WTC11 (cell line): ENCODE data around the gene VASN. TPM values are rescaled to one million over a fixed set of nuclear protein-coding genes. Genes with fewer than 3 reads are reported as not detected.
A peak's percentile ranks its signal among the peaks of the same experiment; 100 is the strongest.

Experiments used
- ATAC-seq: fragments of 200-7000 bp; cut with Tn5 transposase; 2 replicates; pipeline ENCODE4 v1.10.0; 2021; ENCODE audit warnings: mild to moderate bottlenecking, moderate library complexity
- CTCF ChIA-PET: fragments of 300-600 bp; sonication (Branson Sonifier 250); formaldehyde crosslinking; loops from one replicate; lab custom pipeline; 2021; ENCODE audit warnings: antibody characterized with exemption; lab: Charles Lee
- POLR2A ChIA-PET: fragments of 350-600 bp; sonication (Branson Sonifier 250); formaldehyde crosslinking; loops from one replicate; lab custom pipeline; 2021; ENCODE audit warnings: antibody characterized with exemption; lab: Charles Lee
- DNase-seq: peaks from one replicate; pipeline ENCODE4 v3.0.0; 2021; ENCODE audit warnings: low spot score
- H3K27ac Mint-ChIP-seq: 2 replicates; pipeline ENCODE4 v1.8.0; 2021; ENCODE audit warnings: mixed read lengths
- H3K27me3 Mint-ChIP-seq: 2 replicates; pipeline ENCODE4 v1.8.0; 2021; ENCODE audit warnings: low read depth, mild to moderate bottlenecking, moderate library complexity, mixed read lengths
- H3K36me3 Mint-ChIP-seq: 2 replicates; pipeline ENCODE4 v1.8.0; 2021; ENCODE audit warnings: mixed read lengths
- H3K4me1 Mint-ChIP-seq: 2 replicates; pipeline ENCODE4 v1.8.0; 2022; ENCODE audit warnings: mixed read lengths
- H3K4me3 Mint-ChIP-seq: 2 replicates; pipeline ENCODE4 v1.8.0; 2021; ENCODE audit warnings: mild to moderate bottlenecking, moderate library complexity, mixed read lengths
- H3K9me3 Mint-ChIP-seq: 2 replicates; pipeline ENCODE4 v1.8.0; 2021; ENCODE audit warnings: mixed read lengths
- CREM ChIP-seq: sonication (generic); formaldehyde crosslinking; IDR thresholded peaks from 2 replicates; pipeline ENCODE4 v1.8.1; 2022; ENCODE audit warnings: mild to moderate bottlenecking, missing genetic modification reagents, moderate library complexity
- E2F1 ChIP-seq: sonication (generic); formaldehyde crosslinking; IDR thresholded peaks from 2 replicates; pipeline ENCODE4 v1.8.0; 2022; ENCODE audit warnings: mild to moderate bottlenecking, missing genetic modification reagents
- JAZF1 ChIP-seq: fragments of 250-450 bp; sonication (Bioruptor Pico); IDR thresholded peaks from 2 replicates; pipeline ENCODE4 v1.9.0; 2021; ENCODE audit warnings: moderate library complexity, mild to moderate bottlenecking, inconsistent platforms
- MAX ChIP-seq: sonication (generic); formaldehyde crosslinking; IDR thresholded peaks from 2 replicates; pipeline ENCODE4 v1.8.0; 2022; ENCODE audit warnings: mild to moderate bottlenecking, missing genetic modification reagents
- MLX ChIP-seq: sonication (generic); formaldehyde crosslinking; IDR thresholded peaks from 2 replicates; pipeline ENCODE4 v1.8.1; 2023; ENCODE audit warnings: mild to moderate bottlenecking, missing genetic modification reagents, moderate library complexity
- NFATC4 ChIP-seq: fragments of 250-450 bp; sonication (Bioruptor Pico); IDR thresholded peaks from 2 replicates; pipeline ENCODE4 v1.9.0; 2021; ENCODE audit warnings: mild to moderate bottlenecking
- NFYB ChIP-seq: sonication (generic); formaldehyde crosslinking; conservative IDR thresholded peaks from 2 replicates; pipeline ENCODE4 v1.8.0; 2022; ENCODE audit warnings: low read depth, missing genetic modification reagents
- NR1H2 ChIP-seq: sonication (generic); formaldehyde crosslinking; IDR thresholded peaks from 2 replicates; pipeline ENCODE4 v1.9.0; 2021; ENCODE audit warnings: mild to moderate bottlenecking, moderate library complexity, missing genetic modification reagents
- RELA ChIP-seq: sonication (generic); formaldehyde crosslinking; IDR thresholded peaks from 2 replicates; pipeline ENCODE4 v1.8.1; 2022; ENCODE audit warnings: missing genetic modification reagents, mild to moderate bottlenecking, borderline replicate concordance
- TEAD4 ChIP-seq: sonication (generic); formaldehyde crosslinking; IDR thresholded peaks from 2 replicates; pipeline ENCODE4 v1.8.0; 2022; ENCODE audit warnings: mild to moderate bottlenecking, missing genetic modification reagents
- ZNF416 ChIP-seq: fragments of 250-450 bp; sonication (Bioruptor Pico); IDR thresholded peaks from 2 replicates; pipeline ENCODE4 v1.9.0; 2021; ENCODE audit warnings: mild to moderate bottlenecking, inconsistent platforms
- ZNF423 ChIP-seq: fragments of 250-450 bp; sonication (Bioruptor Pico); IDR thresholded peaks from 2 replicates; pipeline ENCODE4 v2.1.2; 2022; ENCODE audit warnings: mild to moderate bottlenecking, moderate library complexity
- total RNA-seq: library from RNA; stranded (reverse); gene quantifications from 3 replicates; pipeline ENCODE4 v1.2.3, GENCODE V29; 2021
- TF ChIP-seq, protein P1 (sequence below): sonication (generic); formaldehyde crosslinking; IDR thresholded peaks from 2 replicates; pipeline ENCODE4 v1.8.1; 2023; ENCODE audit warnings: mild to moderate bottlenecking, moderate library complexity, missing genetic modification reagents
- TF ChIP-seq, protein P2 (sequence below): fragments of 250-450 bp; sonication (Bioruptor Pico); IDR thresholded peaks from 2 replicates; pipeline ENCODE4 v1.9.0; 2021; ENCODE audit warnings: mild to moderate bottlenecking
- TF ChIP-seq, protein P3 (sequence below): sonication (generic); formaldehyde crosslinking; IDR thresholded peaks from 2 replicates; pipeline ENCODE4 v1.8.1; 2022; ENCODE audit warnings: low read depth, mild to moderate bottlenecking, moderate library complexity, missing genetic modification reagents, borderline replicate concordance

The VASN gene
- total RNA-seq, 1 experiment from 2014 or later, result 8.0 TPM

DNA sequence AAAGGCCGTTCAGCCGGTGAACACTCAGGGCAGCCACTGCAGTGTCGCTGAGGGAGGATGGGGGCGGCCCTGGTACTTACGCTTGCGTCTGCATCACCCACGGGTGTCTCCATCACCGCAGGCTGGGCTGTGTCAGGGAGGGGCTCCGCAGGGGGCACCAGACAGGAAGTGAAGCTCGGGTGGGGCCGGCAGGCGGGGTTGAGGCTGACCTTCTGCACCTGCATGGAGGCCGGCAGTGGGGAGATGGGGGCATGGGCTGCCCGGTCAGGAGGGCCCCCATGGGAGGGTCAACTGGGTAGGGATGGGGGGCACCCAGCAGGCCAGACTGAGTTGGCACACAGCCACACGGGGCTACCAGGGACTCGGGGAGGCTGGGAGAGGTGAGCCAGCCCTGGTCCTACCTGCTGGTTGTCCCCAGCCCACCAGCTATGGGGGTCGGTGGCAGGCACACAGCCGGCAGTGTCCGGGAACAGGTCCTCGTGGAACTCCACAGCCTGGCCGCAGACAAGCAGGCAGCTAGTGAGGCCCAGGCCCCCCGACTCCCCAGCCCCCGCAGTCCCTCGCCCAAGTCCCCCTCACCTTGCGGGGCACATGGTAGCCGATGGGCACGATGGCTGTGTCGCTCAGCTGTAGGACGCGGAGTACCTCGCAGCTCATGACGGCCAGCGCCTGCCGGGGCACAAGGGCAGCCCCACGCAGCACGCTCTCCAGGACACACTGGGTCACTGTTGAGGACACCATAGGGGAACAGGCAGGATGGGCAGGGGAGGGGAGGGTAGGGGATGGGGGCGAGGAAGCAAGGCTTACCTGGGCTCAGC lies 7.2 kb upstream of the VASN start:
- ATAC-seq (no peak), DNase-seq (no peak)
- H3K9me3 Mint-ChIP-seq, result no peaks in the 10 kb centered on the region
- H3K4me1 Mint-ChIP-seq, result no peaks in the 10 kb centered on the region
- no peaks in the 10 kb centered on the region for H3K27me3 Mint-ChIP-seq
- no peak overlapping the region for H3K4me3 Mint-ChIP-seq
- ChIA-PET CTCF (interaction anchor here (0.6 to 2.5 kb wide), 6 partner anchors 9 to 185 kb away, joined by 3 to 14 read pairs (median 3); no protein-coding TSS in a partner anchor), POLR2A (interaction anchor here (0.7 kb wide), 1 partner anchor 90 kb away, joined by 4 read pairs; no protein-coding TSS in a partner anchor)
- no peak for TF ChIP-seq RELA
- 0 out of 2 replicates have a peak, but pooled peaks have one; percentile 11 for TF ChIP-seq ZNF423 (CRISPR knock-in tag)
- TF ChIP-seq NFATC4 (CRISPR knock-in tag), result no peak
- TF ChIP-seq, protein P1, sequence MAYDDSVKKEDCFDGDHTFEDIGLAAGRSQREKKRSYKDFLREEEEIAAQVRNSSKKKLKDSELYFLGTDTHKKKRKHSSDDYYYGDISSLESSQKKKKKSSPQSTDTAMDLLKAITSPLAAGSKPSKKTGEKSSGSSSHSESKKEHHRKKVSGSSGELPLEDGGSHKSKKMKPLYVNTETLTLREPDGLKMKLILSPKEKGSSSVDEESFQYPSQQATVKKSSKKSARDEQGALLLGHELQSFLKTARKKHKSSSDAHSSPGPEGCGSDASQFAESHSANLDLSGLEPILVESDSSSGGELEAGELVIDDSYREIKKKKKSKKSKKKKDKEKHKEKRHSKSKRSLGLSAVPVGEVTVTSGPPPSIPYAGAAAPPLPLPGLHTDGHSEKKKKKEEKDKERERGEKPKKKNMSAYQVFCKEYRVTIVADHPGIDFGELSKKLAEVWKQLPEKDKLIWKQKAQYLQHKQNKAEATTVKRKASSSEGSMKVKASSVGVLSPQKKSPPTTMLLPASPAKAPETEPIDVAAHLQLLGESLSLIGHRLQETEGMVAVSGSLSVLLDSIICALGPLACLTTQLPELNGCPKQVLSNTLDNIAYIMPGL (CRISPR knock-in tag), result no peak
- no peaks in the 10 kb centered on the region for H3K36me3 Mint-ChIP-seq
- no peak overlapping the region for H3K27ac Mint-ChIP-seq

GRCh38 chr16:4365014-4365406 lies 6.6 kb upstream of the VASN start:
- Mint-ChIP-seq H3K27me3 (no peaks in the 10 kb centered on the region), H3K4me1 (no peaks in the 10 kb centered on the region), H3K9me3 (no peaks in the 10 kb centered on the region), H3K27ac (no peak overlapping the region), H3K4me3 (no peak overlapping the region), H3K36me3 (no peaks in the 10 kb centered on the region)
- ChIA-PET POLR2A (interaction anchor here (1.1 kb wide), 1 partner anchor 38 kb away, joined by 3 read pairs; no protein-coding TSS in a partner anchor), CTCF (interaction anchor here (0.9 to 2.5 kb wide), 5 partner anchors 8 to 55 kb away, joined by 3 to 14 read pairs (median 3); no protein-coding TSS in a partner anchor)
- DNase-seq, result no peak
- no peak for ATAC-seq
- TF ChIP-seq JAZF1 (CRISPR knock-in tag), result no peak
- no peak for TF ChIP-seq NFATC4 (CRISPR knock-in tag)
- TF ChIP-seq, protein P1 (CRISPR knock-in tag), result no peak
- no peak for TF ChIP-seq MLX (CRISPR knock-in tag)

DNA sequence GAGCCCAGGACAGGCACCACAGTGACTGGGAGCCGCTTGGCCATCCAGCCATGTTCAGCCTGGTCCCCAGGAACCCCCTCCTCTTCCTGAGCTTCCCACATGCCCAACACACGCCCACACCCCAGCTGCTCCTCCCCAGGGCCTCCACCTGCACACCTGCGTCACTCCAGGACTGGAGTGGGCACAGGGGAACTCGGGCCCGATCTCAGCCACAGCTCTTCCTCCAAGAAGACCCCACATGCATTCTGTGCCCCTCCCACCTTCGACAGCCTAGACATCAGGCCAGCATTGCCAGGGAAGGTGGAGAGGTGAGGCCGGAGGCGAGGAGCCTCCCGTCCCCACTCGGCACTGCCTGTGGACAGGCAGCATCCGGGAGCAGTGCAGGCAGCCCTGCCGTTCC lies 6.0 kb upstream of the VASN start:
- Mint-ChIP-seq H3K4me1 (no peaks in the 10 kb centered on the region), H3K9me3 (no peaks in the 10 kb centered on the region), H3K27ac (no peak overlapping the region), H3K27me3 (no peaks in the 10 kb centered on the region), H3K36me3 (no peaks in the 10 kb centered on the region), H3K4me3 (no peak overlapping the region)
- ChIA-PET CTCF (interaction anchor here (0.6 to 2.5 kb wide), 3 partner anchors 12 to 39 kb away, joined by 3 to 14 read pairs (median 13); no protein-coding TSS in a partner anchor), POLR2A (interaction anchor here (0.8 to 1.1 kb wide), 2 partner anchors 8 to 37 kb away, joined by 3 read pairs; no protein-coding TSS in a partner anchor)
- DNase-seq (no peak), ATAC-seq (no peak)
- TF ChIP-seq MAX (CRISPR knock-in tag), result no peak

DNA sequence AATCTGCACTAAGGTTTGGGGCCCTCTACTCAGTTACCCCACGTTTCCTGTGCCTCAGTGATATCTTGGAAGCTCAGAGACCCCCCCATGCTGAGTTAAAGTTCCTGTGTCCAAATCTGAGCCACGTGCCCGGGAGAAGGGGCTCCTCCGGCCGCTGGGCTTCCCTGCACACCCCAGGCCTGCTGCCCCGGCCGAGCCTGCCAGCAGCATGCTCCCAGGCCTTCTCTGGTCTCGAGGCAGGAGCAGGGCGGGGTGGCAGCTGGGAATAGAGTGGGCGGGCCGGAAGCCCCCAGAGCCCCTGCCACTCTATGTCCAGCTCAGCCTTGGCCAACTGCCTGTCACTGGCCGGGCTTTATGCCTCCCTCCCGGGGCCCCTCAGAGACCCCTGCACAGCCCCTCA lies 5.6 kb upstream of the VASN start:
- H3K27ac Mint-ChIP-seq, result no peak overlapping the region
- no peaks in the 10 kb centered on the region for H3K27me3 Mint-ChIP-seq
- H3K36me3 Mint-ChIP-seq, result no peaks in the 10 kb centered on the region
- CTCF ChIA-PET, result interaction anchor here (0.6 to 2.5 kb wide), 2 partner anchors 12 to 36 kb away, joined by 3 to 14 read pairs; no protein-coding TSS in a partner anchor
- H3K4me3 Mint-ChIP-seq, result no peak overlapping the region
- no peak for DNase-seq
- H3K9me3 Mint-ChIP-seq, result no peaks in the 10 kb centered on the region
- no peaks in the 10 kb centered on the region for H3K4me1 Mint-ChIP-seq
- POLR2A ChIA-PET, result interaction anchor here (0.8 to 1.1 kb wide), 2 partner anchors 8 to 37 kb away, joined by 3 read pairs; no protein-coding TSS in a partner anchor
- no peak for ATAC-seq
- TF ChIP-seq NR1H2 (CRISPR knock-in tag) (no peak), ZNF416 (CRISPR knock-in tag) (no peak), TEAD4 (CRISPR knock-in tag) (no peak), E2F1 (CRISPR knock-in tag) (no peak), CREM (CRISPR knock-in tag) (no peak), NFYB (CRISPR knock-in tag) (no peak)
- TF ChIP-seq, protein P2, sequence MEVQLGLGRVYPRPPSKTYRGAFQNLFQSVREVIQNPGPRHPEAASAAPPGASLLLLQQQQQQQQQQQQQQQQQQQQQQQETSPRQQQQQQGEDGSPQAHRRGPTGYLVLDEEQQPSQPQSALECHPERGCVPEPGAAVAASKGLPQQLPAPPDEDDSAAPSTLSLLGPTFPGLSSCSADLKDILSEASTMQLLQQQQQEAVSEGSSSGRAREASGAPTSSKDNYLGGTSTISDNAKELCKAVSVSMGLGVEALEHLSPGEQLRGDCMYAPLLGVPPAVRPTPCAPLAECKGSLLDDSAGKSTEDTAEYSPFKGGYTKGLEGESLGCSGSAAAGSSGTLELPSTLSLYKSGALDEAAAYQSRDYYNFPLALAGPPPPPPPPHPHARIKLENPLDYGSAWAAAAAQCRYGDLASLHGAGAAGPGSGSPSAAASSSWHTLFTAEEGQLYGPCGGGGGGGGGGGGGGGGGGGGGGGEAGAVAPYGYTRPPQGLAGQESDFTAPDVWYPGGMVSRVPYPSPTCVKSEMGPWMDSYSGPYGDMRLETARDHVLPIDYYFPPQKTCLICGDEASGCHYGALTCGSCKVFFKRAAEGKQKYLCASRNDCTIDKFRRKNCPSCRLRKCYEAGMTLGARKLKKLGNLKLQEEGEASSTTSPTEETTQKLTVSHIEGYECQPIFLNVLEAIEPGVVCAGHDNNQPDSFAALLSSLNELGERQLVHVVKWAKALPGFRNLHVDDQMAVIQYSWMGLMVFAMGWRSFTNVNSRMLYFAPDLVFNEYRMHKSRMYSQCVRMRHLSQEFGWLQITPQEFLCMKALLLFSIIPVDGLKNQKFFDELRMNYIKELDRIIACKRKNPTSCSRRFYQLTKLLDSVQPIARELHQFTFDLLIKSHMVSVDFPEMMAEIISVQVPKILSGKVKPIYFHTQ (CRISPR knock-in tag), result no peak
- TF ChIP-seq, protein P3, sequence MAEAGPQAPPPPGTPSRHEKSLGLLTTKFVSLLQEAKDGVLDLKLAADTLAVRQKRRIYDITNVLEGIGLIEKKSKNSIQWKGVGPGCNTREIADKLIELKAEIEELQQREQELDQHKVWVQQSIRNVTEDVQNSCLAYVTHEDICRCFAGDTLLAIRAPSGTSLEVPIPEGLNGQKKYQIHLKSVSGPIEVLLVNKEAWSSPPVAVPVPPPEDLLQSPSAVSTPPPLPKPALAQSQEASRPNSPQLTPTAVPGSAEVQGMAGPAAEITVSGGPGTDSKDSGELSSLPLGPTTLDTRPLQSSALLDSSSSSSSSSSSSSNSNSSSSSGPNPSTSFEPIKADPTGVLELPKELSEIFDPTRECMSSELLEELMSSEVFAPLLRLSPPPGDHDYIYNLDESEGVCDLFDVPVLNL (CRISPR knock-in tag), result no peak
